ENCODE data around the gene GCHFR.
A peak's percentile ranks its signal among the peaks of the same experiment; 100 is the strongest.

GCHFR gene

GRCh38 chr15:40785164-40785563 is 21.3 kb downstream of the GCHFR start:
- no peak for FAIRE-seq

- no peak for FAIRE-seq
Observed at GRCh38 chr15:40785814-40786213, 21.9 kb downstream of the GCHFR start.

- no peak for FAIRE-seq
Observed at GRCh38 chr15:40787344-40787841, 23.5 kb downstream of the GCHFR start.

- no peak for FAIRE-seq
Observed at GRCh38 chr15:40787991-40788390, 24.1 kb downstream of the GCHFR start.

GRCh38 chr15:40789119-40789518 is 25.3 kb downstream of the GCHFR start:
- FAIRE-seq = no peak

- no peak for FAIRE-seq
Observed at GRCh38 chr15:40789999-40790398, 26.1 kb downstream of the GCHFR start.

GRCh38 chr15:40790718-40791117 is 26.9 kb downstream of the GCHFR start:
- FAIRE-seq = no peak

- no peak for FAIRE-seq
Observed at GRCh38 chr15:40792394-40792793, 28.5 kb downstream of the GCHFR start.

- FAIRE-seq = no peak
Observed at GRCh38 chr15:40793216-40793989, 29.5 kb downstream of the GCHFR start.

- no peak for FAIRE-seq
Observed at GRCh38 chr15:40796041-40796440, 32.2 kb downstream of the GCHFR start.

GRCh38 chr15:40796512-40796911 is 32.6 kb downstream of the GCHFR start:
- no peak for FAIRE-seq

- FAIRE-seq = no peak
Observed at GRCh38 chr15:40799523-40799922, 35.7 kb downstream of the GCHFR start.

GRCh38 chr15:40803076-40803475 is 39.2 kb downstream of the GCHFR start:
- FAIRE-seq = no peak

- no peak for FAIRE-seq
Observed at GRCh38 chr15:40803688-40804087, 39.8 kb downstream of the GCHFR start.

- no peak for FAIRE-seq
Observed at GRCh38 chr15:40806672-40807027, 42.8 kb downstream of the GCHFR start.

- FAIRE-seq = peak; percentile 83
Observed at GRCh38 chr15:40807028-40807887, 43.4 kb downstream of the GCHFR start, which contains the start of the genes DNAJC17 and ZFYVE19. TSS of gene DNAJC17 (minus strand) at chr15:40807473. CDS start at chr15:40807446, 27 bp downstream. TSS of gene ZFYVE19 (plus strand) at chr15:40807089. CDS start at chr15:40807590, 501 bp downstream.

- FAIRE-seq = no peak
Observed at GRCh38 chr15:40807888-40808461, 44.1 kb downstream of the GCHFR start.

GRCh38 chr15:40808861-40809450 is 45.1 kb downstream of the GCHFR start:
- no peak for FAIRE-seq

- FAIRE-seq = no peak
Observed at GRCh38 chr15:40812721-40813425, 49.0 kb downstream of the GCHFR start.

GRCh38 chr15:40815042-40815698 is 51.3 kb downstream of the GCHFR start:
- no peak for FAIRE-seq
